ENCODE data around the gene RND1. TPM values are rescaled to one million over a fixed set of nuclear protein-coding genes. Genes with fewer than 3 reads are reported as not detected.
A peak's percentile ranks its signal among the peaks of the same experiment; 100 is the strongest.

Gene RND1
- total RNA-seq, 1 experiment from 2014 or later = 2.7 TPM

GRCh38 chr12:48890657-48891418 lies 25.2 kb upstream of the RND1 start:
- Histone ChIP-seq H3K9me2 (ENCODE audit: insufficient read depth) (no peaks in the 10 kb centered on the region), H3K79me2 (ENCODE audit: low read depth) (no peaks in the 10 kb centered on the region), H3F3A (ENCODE audit: insufficient read depth, low read depth) (no peaks in the 10 kb centered on the region; the same call in 1 of the 2 replicates), H4K20me1 (ENCODE audit: insufficient read depth) (no peaks in the 10 kb centered on the region), H2AFZ (no peak overlapping the region), H3K27ac (no peak overlapping the region), H3K4me1 (replicated peaks; ENCODE audit: insufficient read depth) (no peaks in the 10 kb centered on the region), H3K4me2 (peak overlapping the region; percentile 55), H3K4me3 (no peak overlapping the region), H3K36me3 (ENCODE audit: low read depth) (no peaks in the 10 kb centered on the region), H3K27me3 (ENCODE audit: insufficient read depth, low read depth) (peaks cover 7% of the 10 kb centered on the region; the same call in 1 of the 2 replicates), H3K9me3 (ENCODE audit: insufficient read depth, low read depth) (no peaks in the 10 kb centered on the region)
- no TSS peak for BruUV-seq (replicated peaks)
- TF ChIP-seq CTCF (conservative IDR thresholded peaks at IDR 0.05) (peak; percentile 90), EZH2 (IDR thresholded peaks at IDR 0.05; ENCODE audit: low read depth) (no peak)
- intact Hi-C loops (cut with micrococcal nuclease; ENCODE audit: unreplicated experiment) = loop anchor here (1.0 kb wide), 1 partner anchor 38 kb away; no protein-coding TSS in a partner anchor
- ChIA-PET POLR2A (ENCODE audit: unreplicated experiment) (interaction anchor here (0.6 kb wide), 1 partner anchor 25 kb away, joined by 5 read pairs; no protein-coding TSS in a partner anchor), CTCF (interaction anchor here (0.6 to 2.3 kb wide), 9 partner anchors 16 to 151 kb away, joined by 3 to 19 read pairs (median 4); partner anchors contain the start of genes ARF3 and DDX23)
- peak; percentile 41 to 78 for DNase-seq

GRCh38 chr12:48889679-48890078 lies 24.0 kb upstream of the RND1 start:
- no peak overlapping the region for H3K27ac ChIP-seq
- no peaks in the 10 kb centered on the region for H4K20me1 ChIP-seq (ENCODE audit: insufficient read depth)
- H3F3A ChIP-seq (ENCODE audit: insufficient read depth, low read depth) = no peaks in the 10 kb centered on the region; the same call in 1 of the 2 replicates
- H3K9me2 ChIP-seq (ENCODE audit: insufficient read depth) = no peaks in the 10 kb centered on the region
- BruUV-seq (replicated peaks) = no TSS peak
- H3K79me2 ChIP-seq (ENCODE audit: low read depth) = no peaks in the 10 kb centered on the region
- no peaks in the 10 kb centered on the region for H3K36me3 ChIP-seq (ENCODE audit: low read depth)
- H2AFZ ChIP-seq = no peak overlapping the region
- ChIA-PET POLR2A (ENCODE audit: unreplicated experiment) (no interaction called here), CTCF (interaction anchor here (0.7 kb wide), 2 partner anchors 35 to 36 kb away, joined by 3 to 7 read pairs; no protein-coding TSS in a partner anchor)
- no peak overlapping the region for H3K4me2 ChIP-seq
- intact Hi-C loops (cut with micrococcal nuclease; ENCODE audit: unreplicated experiment) = loop anchor here (1.0 kb wide), 1 partner anchor 36 kb away; no protein-coding TSS in a partner anchor
- peaks cover 7% of the 10 kb centered on the region; the same call in 1 of the 2 replicates for H3K27me3 ChIP-seq (ENCODE audit: insufficient read depth, low read depth)
- H3K4me3 ChIP-seq = no peak overlapping the region
- H3K4me1 ChIP-seq (replicated peaks; ENCODE audit: insufficient read depth) = no peaks in the 10 kb centered on the region
- TF ChIP-seq EZH2 (IDR thresholded peaks at IDR 0.05; ENCODE audit: low read depth) = no peak
- no peak for TF ChIP-seq CTCF (conservative IDR thresholded peaks at IDR 0.05)
- DNase-seq = no peak
- no peaks in the 10 kb centered on the region for H3K9me3 ChIP-seq (ENCODE audit: insufficient read depth, low read depth)

- H3K79me2 ChIP-seq (ENCODE audit: low read depth) = no peaks in the 10 kb centered on the region
- no peak overlapping the region for H3K4me3 ChIP-seq
- intact Hi-C loops (cut with micrococcal nuclease; ENCODE audit: unreplicated experiment) = no loop called here
- BruUV-seq (replicated peaks) = no TSS peak
- H3K27ac ChIP-seq = peak overlapping the region; percentile 79; the same call in 1 of the 2 replicates
- H3K36me3 ChIP-seq (ENCODE audit: low read depth) = no peaks in the 10 kb centered on the region
- H3K4me2 ChIP-seq = peak overlapping the region; percentile 84
- TF ChIP-seq CTCF (conservative IDR thresholded peaks at IDR 0.05) = no peak
- no peak for TF ChIP-seq EZH2 (IDR thresholded peaks at IDR 0.05; ENCODE audit: low read depth)
- POLR2A ChIA-PET (ENCODE audit: unreplicated experiment) = interaction anchor here (0.6 to 0.9 kb wide), 4 partner anchors 20 to 69 kb away, joined by 3 to 5 read pairs (median 3); no protein-coding TSS in a partner anchor
- H4K20me1 ChIP-seq (ENCODE audit: insufficient read depth) = no peaks in the 10 kb centered on the region
- no peaks in the 10 kb centered on the region for H3K27me3 ChIP-seq (ENCODE audit: insufficient read depth, low read depth)
- no peak overlapping the region; the same call in 1 of the 2 replicates for H2AFZ ChIP-seq
- no peaks in the 10 kb centered on the region for H3K9me2 ChIP-seq (ENCODE audit: insufficient read depth)
- CTCF ChIA-PET = interaction anchor here (0.9 to 1.2 kb wide), 2 partner anchors 16 to 31 kb away, joined by 3 to 6 read pairs; no protein-coding TSS in a partner anchor
- no peaks in the 10 kb centered on the region for H3K9me3 ChIP-seq (ENCODE audit: insufficient read depth, low read depth)
- DNase-seq = peak; percentile 39 to 41
- peaks cover 4% of the 10 kb centered on the region; the same call in 1 of the 2 replicates for H3F3A ChIP-seq (ENCODE audit: insufficient read depth, low read depth)
- peaks cover 30% of the 10 kb centered on the region for H3K4me1 ChIP-seq (replicated peaks; ENCODE audit: insufficient read depth)
These were observed 17.9 kb upstream of the RND1 start for GRCh38 chr12:48883305-48884161.

Data from PC-9 (cell line).